C4-2B (cell line): ENCODE measurements around the gene CERK.

Experiments used
- ZFX ChIP-seq: fragments of 450-650 bp; IDR thresholded peaks from 2 replicates; pipeline ENCODE4 v1.6.1; 2017
- TF ChIP-seq, protein P1 (sequence below): fragments of 450-650 bp; conservative IDR thresholded peaks from 2 replicates; pipeline ENCODE4 v1.5.1; 2017; ENCODE audit warnings: mild to moderate bottlenecking

GRCh38 chr22:46694416-46695170 is 43.5 kb downstream of the CERK start:
- TF ChIP-seq, protein P1, sequence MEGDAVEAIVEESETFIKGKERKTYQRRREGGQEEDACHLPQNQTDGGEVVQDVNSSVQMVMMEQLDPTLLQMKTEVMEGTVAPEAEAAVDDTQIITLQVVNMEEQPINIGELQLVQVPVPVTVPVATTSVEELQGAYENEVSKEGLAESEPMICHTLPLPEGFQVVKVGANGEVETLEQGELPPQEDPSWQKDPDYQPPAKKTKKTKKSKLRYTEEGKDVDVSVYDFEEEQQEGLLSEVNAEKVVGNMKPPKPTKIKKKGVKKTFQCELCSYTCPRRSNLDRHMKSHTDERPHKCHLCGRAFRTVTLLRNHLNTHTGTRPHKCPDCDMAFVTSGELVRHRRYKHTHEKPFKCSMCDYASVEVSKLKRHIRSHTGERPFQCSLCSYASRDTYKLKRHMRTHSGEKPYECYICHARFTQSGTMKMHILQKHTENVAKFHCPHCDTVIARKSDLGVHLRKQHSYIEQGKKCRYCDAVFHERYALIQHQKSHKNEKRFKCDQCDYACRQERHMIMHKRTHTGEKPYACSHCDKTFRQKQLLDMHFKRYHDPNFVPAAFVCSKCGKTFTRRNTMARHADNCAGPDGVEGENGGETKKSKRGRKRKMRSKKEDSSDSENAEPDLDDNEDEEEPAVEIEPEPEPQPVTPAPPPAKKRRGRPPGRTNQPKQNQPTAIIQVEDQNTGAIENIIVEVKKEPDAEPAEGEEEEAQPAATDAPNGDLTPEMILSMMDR = no peak
- TF ChIP-seq ZFX = no peak
